PC-9 (cell line): ENCODE data around the gene METTL22. TPM values are rescaled to one million over a fixed set of nuclear protein-coding genes. Genes with fewer than 3 reads are reported as not detected.

ENCODE experiments used
- BruUV-seq: library from RNA; stranded (reverse); fragments of 400-500 nt; replicated peaks from 2 replicates; lab custom pipeline; 2021; lab: Mats Ljungman, UMichigan
- CTCF ChIA-PET: fragments of 300-600 bp; sonication (Branson Sonifier 250); formaldehyde crosslinking; loops from one replicate; lab custom pipeline; 2022; ENCODE audit warnings: antibody characterized with exemption; lab: Charles Lee
- POLR2A ChIA-PET: fragments of 300-600 bp; sonication (Branson Sonifier 250); formaldehyde crosslinking; loops from one replicate; lab custom pipeline; 2022; ENCODE audit warnings: antibody characterized with exemption; ENCODE audit not compliant: unreplicated experiment; lab: Charles Lee
- DNase-seq, 2 experiments: peaks; one replicate each; pipeline versions ENCODE4 v3.0.0 to v3.0.0-alpha.2; 2015 to 2022; ENCODE audit warnings: mixed read lengths in 1 of 2
- H2AFZ ChIP-seq: fragments of 200-600 bp; sonication (generic); 2 replicates; pipeline ENCODE4 v1.8.1; 2017; ENCODE audit warnings: antibody characterized with exemption
- H3F3A ChIP-seq: fragments of 200-600 bp; sonication (generic); 2 replicates; pipeline ENCODE4 v1.8.1; 2017; ENCODE audit warnings: antibody characterized with exemption, mild to moderate bottlenecking, low read depth; ENCODE audit not compliant: insufficient read depth
- H3K27ac ChIP-seq: fragments of 200-600 bp; sonication (generic); 2 replicates; pipeline ENCODE4 v1.6.1; 2016; ENCODE audit warnings: mixed run types
- H3K27me3 ChIP-seq: fragments of 200-600 bp; sonication (generic); 2 replicates; pipeline ENCODE4 v1.6.1; 2016; ENCODE audit warnings: low read depth, mixed run types; ENCODE audit not compliant: insufficient read depth
- H3K36me3 ChIP-seq: fragments of 200-600 bp; sonication (generic); 2 replicates; pipeline ENCODE4 v1.6.1; 2016; ENCODE audit warnings: low read depth, mixed run types
- H3K4me1 ChIP-seq: fragments of 200-600 bp; sonication (generic); replicated peaks from 2 replicates; pipeline ENCODE4 v1.6.1; 2016; ENCODE audit warnings: mixed run types; ENCODE audit not compliant: insufficient read depth
- H3K4me2 ChIP-seq: fragments of 200-600 bp; sonication (generic); 2 replicates; pipeline ENCODE4 v1.6.1; 2017; ENCODE audit warnings: mixed run types
- H3K4me3 ChIP-seq: fragments of 200-600 bp; sonication (generic); 2 replicates; pipeline ENCODE4 v1.6.1; 2016; ENCODE audit warnings: mixed run types
- H3K79me2 ChIP-seq: fragments of 200-600 bp; sonication (generic); 2 replicates; pipeline ENCODE4 v1.6.1; 2017; ENCODE audit warnings: low read depth, mixed run types
- H3K9me2 ChIP-seq: fragments of 200-600 bp; sonication (generic); 2 replicates; pipeline ENCODE4 v1.8.1; 2017; ENCODE audit warnings: mild to moderate bottlenecking; ENCODE audit not compliant: insufficient read depth
- H3K9me3 ChIP-seq: fragments of 200-600 bp; sonication (generic); 2 replicates; pipeline ENCODE4 v1.8.1; 2016; ENCODE audit warnings: low read depth; ENCODE audit not compliant: insufficient read depth
- H4K20me1 ChIP-seq: fragments of 200-600 bp; sonication (generic); 2 replicates; pipeline ENCODE4 v1.8.1; 2017; ENCODE audit not compliant: insufficient read depth
- EZH2 ChIP-seq: fragments of 200-600 bp; sonication (generic); IDR thresholded peaks from 2 replicates; pipeline ENCODE4 v1.8.0; 2017; ENCODE audit warnings: antibody characterized with exemption, low read depth
- intact Hi-C: fragments of 100-400 bp; cut with micrococcal nuclease; formaldehyde crosslinking; loops from one replicate; pipeline ENCODE4 v1.10.0; 2022; ENCODE audit not compliant: unreplicated experiment
- total RNA-seq: library from RNA; stranded (reverse); gene quantifications from 2 replicates; pipeline ENCODE4 v1.2.3, GENCODE V29; 2021
- TF ChIP-seq, protein P1 (sequence below): fragments of 200-600 bp; sonication (generic); conservative IDR thresholded peaks from 2 replicates; pipeline ENCODE4 v1.6.1; 2017; ENCODE audit warnings: mixed run types, antibody characterized with exemption, mild to moderate bottlenecking, moderate library complexity

The METTL22 gene
- total RNA-seq, 1 experiment from 2014 or later = 62.2 TPM

DNA sequence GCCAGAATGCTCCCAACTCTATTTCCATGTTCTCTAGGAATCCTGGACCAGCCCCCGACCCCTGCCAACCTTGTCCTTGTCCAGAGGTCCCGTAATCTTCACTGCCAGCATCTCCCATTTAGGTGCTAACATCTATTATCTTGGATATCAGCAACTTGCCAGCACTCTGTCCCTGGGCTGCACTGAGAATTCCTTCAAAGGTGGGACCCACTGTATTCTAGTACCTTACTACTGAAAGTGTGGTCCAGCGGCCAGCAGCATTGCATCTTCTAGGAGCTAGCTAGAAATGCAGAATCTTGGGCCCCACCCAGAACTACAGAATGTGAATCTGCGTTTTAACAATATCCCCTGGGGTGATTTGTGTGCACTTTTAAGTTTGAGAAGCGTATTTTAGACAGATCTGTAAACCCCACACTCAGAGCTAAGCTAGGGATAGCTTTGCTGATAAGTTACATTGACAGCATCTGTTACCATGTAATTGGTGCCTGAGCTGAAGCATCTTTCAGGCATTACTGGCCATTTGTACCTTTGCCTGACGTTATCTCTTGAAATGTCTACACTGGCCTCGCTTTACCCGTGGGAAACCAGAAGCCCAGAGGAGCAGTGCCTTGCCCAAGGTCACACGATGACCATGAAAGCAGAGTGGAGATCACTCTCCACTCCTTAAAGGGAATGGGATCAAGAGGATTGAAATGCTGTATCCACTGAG, 61.2 kb downstream of the METTL22 start:
- Histone ChIP-seq H2AFZ (no peak overlapping the region), H3K27me3 (no peaks in the 10 kb centered on the region), H3F3A (peaks cover 27% of the 10 kb centered on the region), H3K4me3 (no peak overlapping the region), H3K27ac (no peak overlapping the region), H3K9me2 (no peaks in the 10 kb centered on the region), H3K4me2 (no peak overlapping the region), H4K20me1 (no peaks in the 10 kb centered on the region), H3K79me2 (no peaks in the 10 kb centered on the region), H3K36me3 (no peaks in the 10 kb centered on the region), H3K4me1 (peaks cover 37% of the 10 kb centered on the region), H3K9me3 (no peaks in the 10 kb centered on the region)
- DNase-seq = no peak
- CTCF ChIA-PET = no interaction called here
- POLR2A ChIA-PET = no interaction called here
- intact Hi-C loops = no loop called here
- no TSS peak for BruUV-seq
- TF ChIP-seq, protein P1, sequence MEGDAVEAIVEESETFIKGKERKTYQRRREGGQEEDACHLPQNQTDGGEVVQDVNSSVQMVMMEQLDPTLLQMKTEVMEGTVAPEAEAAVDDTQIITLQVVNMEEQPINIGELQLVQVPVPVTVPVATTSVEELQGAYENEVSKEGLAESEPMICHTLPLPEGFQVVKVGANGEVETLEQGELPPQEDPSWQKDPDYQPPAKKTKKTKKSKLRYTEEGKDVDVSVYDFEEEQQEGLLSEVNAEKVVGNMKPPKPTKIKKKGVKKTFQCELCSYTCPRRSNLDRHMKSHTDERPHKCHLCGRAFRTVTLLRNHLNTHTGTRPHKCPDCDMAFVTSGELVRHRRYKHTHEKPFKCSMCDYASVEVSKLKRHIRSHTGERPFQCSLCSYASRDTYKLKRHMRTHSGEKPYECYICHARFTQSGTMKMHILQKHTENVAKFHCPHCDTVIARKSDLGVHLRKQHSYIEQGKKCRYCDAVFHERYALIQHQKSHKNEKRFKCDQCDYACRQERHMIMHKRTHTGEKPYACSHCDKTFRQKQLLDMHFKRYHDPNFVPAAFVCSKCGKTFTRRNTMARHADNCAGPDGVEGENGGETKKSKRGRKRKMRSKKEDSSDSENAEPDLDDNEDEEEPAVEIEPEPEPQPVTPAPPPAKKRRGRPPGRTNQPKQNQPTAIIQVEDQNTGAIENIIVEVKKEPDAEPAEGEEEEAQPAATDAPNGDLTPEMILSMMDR = no peak

DNA sequence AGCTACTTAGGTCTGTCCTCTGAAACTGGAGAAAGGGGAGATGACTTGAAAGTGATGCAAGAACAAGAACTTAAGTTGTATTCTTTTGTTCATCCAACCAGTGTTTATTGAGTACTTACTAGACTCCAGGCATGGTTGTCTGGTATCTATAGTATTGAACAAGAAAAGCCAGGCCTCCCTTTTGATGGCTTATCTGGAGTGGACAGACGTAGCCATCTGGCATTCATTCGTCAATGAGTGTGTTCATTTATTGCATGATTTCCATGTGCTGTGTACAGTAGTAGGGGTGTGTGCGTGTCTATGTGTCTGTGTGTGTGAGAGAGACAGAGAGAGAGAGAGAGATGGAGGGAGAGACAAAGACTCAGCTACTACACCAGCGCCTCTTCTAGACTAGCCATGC, 62.1 kb downstream of the METTL22 start:
- Histone ChIP-seq H3K9me3 (no peaks in the 10 kb centered on the region), H4K20me1 (no peaks in the 10 kb centered on the region), H3K4me2 (no peak overlapping the region), H3K9me2 (no peaks in the 10 kb centered on the region), H3F3A (peaks cover 19% of the 10 kb centered on the region), H3K4me3 (no peak overlapping the region), H3K27ac (no peak overlapping the region), H3K36me3 (no peaks in the 10 kb centered on the region), H3K4me1 (peaks cover 29% of the 10 kb centered on the region), H3K27me3 (no peaks in the 10 kb centered on the region), H2AFZ (no peak overlapping the region), H3K79me2 (no peaks in the 10 kb centered on the region)
- ChIA-PET CTCF (no interaction called here), POLR2A (no interaction called here)
- no peak for TF ChIP-seq EZH2
- TF ChIP-seq, protein P1 = no peak
- no TSS peak for BruUV-seq
- intact Hi-C loops = no loop called here
- no peak for DNase-seq

DNA sequence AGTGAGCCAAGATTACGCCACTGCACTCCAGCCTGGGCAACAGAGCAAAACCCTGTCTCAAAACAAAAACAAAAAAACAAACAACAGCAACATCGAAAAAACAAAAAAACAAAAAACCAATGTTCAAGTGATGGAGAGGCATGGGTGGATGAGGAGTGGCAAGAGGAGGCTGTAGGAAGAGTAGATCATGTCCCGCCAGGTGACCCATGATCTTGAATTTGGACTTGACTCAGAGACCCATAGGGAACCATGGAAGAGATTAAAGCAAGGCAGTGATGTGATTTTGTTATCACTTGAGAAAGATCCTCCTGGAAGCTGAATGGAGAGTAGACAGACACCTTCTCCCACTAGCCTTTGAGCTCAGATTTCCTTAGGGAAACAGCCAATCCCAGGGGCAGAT, 64.1 kb downstream of the METTL22 start:
- Histone ChIP-seq H3K27me3 (no peaks in the 10 kb centered on the region), H3K4me3 (no peak overlapping the region), H3K9me2 (no peaks in the 10 kb centered on the region), H2AFZ (no peak overlapping the region), H3K27ac (no peak overlapping the region), H3K9me3 (0 out of 2 replicates have a peak, but pooled peaks cover 11% of the 10 kb centered on the region), H3K36me3 (no peaks in the 10 kb centered on the region), H4K20me1 (no peaks in the 10 kb centered on the region), H3F3A (0 out of 2 replicates have a peak, but pooled peaks cover 3% of the 10 kb centered on the region), H3K4me1 (peaks cover 9% of the 10 kb centered on the region), H3K4me2 (no peak overlapping the region), H3K79me2 (no peaks in the 10 kb centered on the region)
- intact Hi-C loops = loop anchor here (2.0 kb wide), 1 partner anchor 37 kb away; no protein-coding TSS in a partner anchor
- no peak for DNase-seq
- ChIA-PET CTCF (no interaction called here), POLR2A (no interaction called here)
- TF ChIP-seq EZH2 = no peak
- TF ChIP-seq, protein P1 = no peak
- no TSS peak for BruUV-seq
